GM12874 (cell line): ENCODE data around the gene CLDN16.

Experiments used
- CTCF ChIP-seq: IDR thresholded peaks from 2 replicates; pipeline ENCODE4 v1.5.1; 2011; ENCODE audit warnings: low read depth, mild to moderate bottlenecking, control low read depth, low read length, moderate library complexity; ENCODE audit not compliant: insufficient read depth

CLDN16 gene

GRCh38 chr3:190387578-190388213, at the start of gene CLDN16:
CLDN16 (plus strand) TSS chr3:190388163; CDS start chr3:190388330, 167 bp downstream.
- no peak for TF ChIP-seq CTCF

- TF ChIP-seq CTCF: no peak
These were observed 49.2 kb upstream of the CLDN16 start for GRCh38 chr3:190338717-190339116.

- TF ChIP-seq CTCF: peak; percentile 29; the same call in 1 of the 2 replicates
These were observed 48.8 kb upstream of the CLDN16 start for GRCh38 chr3:190339130-190339529.

- TF ChIP-seq CTCF: no peak
These were observed 47.9 kb upstream of the CLDN16 start for GRCh38 chr3:190340071-190340470.

- no peak for TF ChIP-seq CTCF
These were observed 42.7 kb upstream of the CLDN16 start for GRCh38 chr3:190345027-190345821.

- TF ChIP-seq CTCF: no peak
These were observed 42.1 kb upstream of the CLDN16 start for GRCh38 chr3:190345878-190346277.

- TF ChIP-seq CTCF: no peak
These were observed 41.4 kb upstream of the CLDN16 start for GRCh38 chr3:190346541-190346940.
